ENCODE measurements around the gene IFITM10. TPM values are rescaled to one million over a fixed set of nuclear protein-coding genes. Genes with fewer than 3 reads are reported as not detected.

Gene IFITM10
- total RNA-seq, 1 experiment from 2014 or later, result not detected

DNA sequence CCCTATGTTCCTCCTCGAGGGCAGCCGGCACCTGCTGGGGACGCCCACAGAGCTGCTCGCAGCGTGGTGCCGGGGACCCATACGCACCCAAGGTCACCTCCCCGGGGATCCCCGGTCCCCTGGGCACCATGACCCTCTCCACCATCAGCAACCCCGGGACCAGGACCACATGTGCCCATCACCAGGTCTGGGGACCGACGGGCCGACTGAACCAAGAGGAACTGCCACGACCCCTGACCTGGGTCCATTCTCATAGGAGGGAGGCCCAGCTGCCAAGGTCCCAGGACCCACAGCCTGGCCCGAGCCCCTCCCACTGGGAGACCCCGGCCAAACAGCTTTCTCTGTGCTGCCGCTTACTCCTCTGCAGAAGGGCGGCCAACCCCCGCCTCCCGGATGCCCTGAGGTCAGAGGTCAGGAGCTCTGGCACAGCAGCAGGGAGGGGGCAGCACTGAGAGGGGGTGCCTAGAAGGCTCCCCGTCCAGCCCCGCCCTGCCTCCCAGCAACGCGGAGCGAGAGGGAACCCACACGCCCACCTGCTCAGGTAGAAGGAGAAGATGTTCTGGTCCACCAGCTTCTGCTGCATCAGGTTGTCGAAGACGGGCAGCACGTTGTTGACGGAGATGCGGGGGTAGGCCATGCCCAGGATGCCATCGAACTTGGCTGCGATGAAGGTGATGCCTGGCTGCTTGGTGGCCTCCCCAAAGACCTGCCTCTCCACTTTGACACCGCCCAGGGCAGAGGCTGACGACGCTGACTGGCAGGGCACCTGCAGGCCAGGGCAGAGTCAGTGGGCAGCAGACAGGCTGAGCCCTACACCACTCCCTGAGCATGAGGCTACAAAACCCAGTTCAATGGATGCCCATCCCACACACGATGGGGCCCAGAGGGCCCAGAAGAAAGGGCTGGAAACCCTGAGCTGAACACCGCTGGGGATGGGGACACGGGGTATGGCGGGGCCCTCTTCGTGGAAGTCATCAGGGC is 6.7 kb upstream of the IFITM10 start:
- CTCF ChIA-PET, result no interaction called here
- Histone ChIP-seq H3K4me1 (ENCODE audit: insufficient read depth, low read length, poor library complexity, severe bottlenecking) (no peaks in the 10 kb centered on the region), H3K27ac (ENCODE audit: low read depth, low read length, poor library complexity, severe bottlenecking) (no peak overlapping the region), H3K4me3 (ENCODE audit: low read depth, low read length, poor library complexity, severe bottlenecking) (no peak overlapping the region), H3K9me3 (ENCODE audit: low read depth, low read length, poor library complexity, severe bottlenecking) (no peaks in the 10 kb centered on the region), H3K27me3 (replicated peaks; ENCODE audit: insufficient read depth, low read depth, low read length, poor library complexity) (no peaks in the 10 kb centered on the region), H3K36me3 (ENCODE audit: insufficient read depth, low read length, poor library complexity, severe bottlenecking) (no peaks in the 10 kb centered on the region)
- POLR2A ChIA-PET (ENCODE audit: low non-redundant PET), result no interaction called here
- intact Hi-C loops (cut with micrococcal nuclease; ENCODE audit: unreplicated experiment), result no loop called here
- no TSS peak for BruUV-seq (replicated peaks)
- TF ChIP-seq, protein P1, sequence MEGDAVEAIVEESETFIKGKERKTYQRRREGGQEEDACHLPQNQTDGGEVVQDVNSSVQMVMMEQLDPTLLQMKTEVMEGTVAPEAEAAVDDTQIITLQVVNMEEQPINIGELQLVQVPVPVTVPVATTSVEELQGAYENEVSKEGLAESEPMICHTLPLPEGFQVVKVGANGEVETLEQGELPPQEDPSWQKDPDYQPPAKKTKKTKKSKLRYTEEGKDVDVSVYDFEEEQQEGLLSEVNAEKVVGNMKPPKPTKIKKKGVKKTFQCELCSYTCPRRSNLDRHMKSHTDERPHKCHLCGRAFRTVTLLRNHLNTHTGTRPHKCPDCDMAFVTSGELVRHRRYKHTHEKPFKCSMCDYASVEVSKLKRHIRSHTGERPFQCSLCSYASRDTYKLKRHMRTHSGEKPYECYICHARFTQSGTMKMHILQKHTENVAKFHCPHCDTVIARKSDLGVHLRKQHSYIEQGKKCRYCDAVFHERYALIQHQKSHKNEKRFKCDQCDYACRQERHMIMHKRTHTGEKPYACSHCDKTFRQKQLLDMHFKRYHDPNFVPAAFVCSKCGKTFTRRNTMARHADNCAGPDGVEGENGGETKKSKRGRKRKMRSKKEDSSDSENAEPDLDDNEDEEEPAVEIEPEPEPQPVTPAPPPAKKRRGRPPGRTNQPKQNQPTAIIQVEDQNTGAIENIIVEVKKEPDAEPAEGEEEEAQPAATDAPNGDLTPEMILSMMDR (conservative IDR thresholded peaks at IDR 0.05; ENCODE audit: low read depth, low read length), result no peak
- no peak for TF ChIP-seq EZH2 (IDR thresholded peaks at IDR 0.05; ENCODE audit: borderline replicate concordance, low read depth, low read length, poor library complexity, severe bottlenecking)
- no peak for DNase-seq (ENCODE audit: low spot score)

DNA sequence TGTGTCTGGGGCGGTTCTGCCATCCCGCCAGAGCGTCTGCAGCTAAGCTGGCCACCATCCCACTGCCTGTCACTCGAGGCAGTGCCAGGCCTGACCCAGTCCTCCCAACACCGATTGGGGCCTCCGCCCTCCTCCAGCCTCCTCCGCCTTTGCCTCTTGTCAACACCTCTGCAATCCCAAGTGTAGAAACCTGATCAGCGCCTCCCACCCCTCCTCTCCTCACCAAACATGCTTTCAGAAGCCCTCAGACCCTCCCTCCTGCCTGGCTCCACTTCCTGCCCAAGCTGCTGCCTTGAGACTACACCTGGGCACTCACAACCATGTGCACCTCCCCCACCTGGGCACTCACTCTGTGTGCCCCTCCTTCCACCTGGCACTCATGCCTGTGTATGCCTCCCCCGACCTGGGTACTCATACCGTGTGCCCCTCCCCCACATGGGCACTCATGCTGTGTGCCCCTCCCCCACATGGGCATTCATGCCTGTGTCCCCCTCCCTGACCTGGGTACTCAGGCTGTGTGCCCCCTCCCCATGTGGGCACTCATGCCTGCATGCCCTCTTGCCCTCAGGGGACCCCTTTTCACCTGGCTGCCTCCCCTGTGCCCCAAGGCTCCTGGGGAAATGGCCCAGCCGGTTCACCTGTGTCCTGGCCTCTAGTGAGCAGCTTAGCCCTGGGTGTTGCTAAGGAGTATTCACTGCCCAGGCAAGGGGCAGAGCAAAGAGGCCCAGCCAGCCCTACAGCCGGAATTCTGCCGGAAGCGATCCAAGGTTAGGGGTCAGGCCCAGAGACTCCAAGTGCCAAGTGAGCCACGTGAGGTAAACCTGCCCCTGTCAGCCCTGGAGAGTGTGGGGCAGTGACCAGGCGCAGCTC is 5.5 kb upstream of the IFITM10 start:
- DNase-seq (ENCODE audit: low spot score), result no peak
- Histone ChIP-seq H3K9me3 (ENCODE audit: low read depth, low read length, poor library complexity, severe bottlenecking) (no peaks in the 10 kb centered on the region), H3K27ac (ENCODE audit: low read depth, low read length, poor library complexity, severe bottlenecking) (no peak overlapping the region), H3K4me1 (ENCODE audit: insufficient read depth, low read length, poor library complexity, severe bottlenecking) (no peaks in the 10 kb centered on the region), H3K36me3 (ENCODE audit: insufficient read depth, low read length, poor library complexity, severe bottlenecking) (no peaks in the 10 kb centered on the region), H3K27me3 (replicated peaks; ENCODE audit: insufficient read depth, low read depth, low read length, poor library complexity) (no peaks in the 10 kb centered on the region), H3K4me3 (ENCODE audit: low read depth, low read length, poor library complexity, severe bottlenecking) (no peak overlapping the region)
- CTCF ChIA-PET, result no interaction called here
- intact Hi-C loops (cut with micrococcal nuclease; ENCODE audit: unreplicated experiment), result no loop called here
- TF ChIP-seq EZH2 (IDR thresholded peaks at IDR 0.05; ENCODE audit: borderline replicate concordance, low read depth, low read length, poor library complexity, severe bottlenecking), result no peak
- TF ChIP-seq, protein P1 (conservative IDR thresholded peaks at IDR 0.05; ENCODE audit: low read depth, low read length), result no peak
- no TSS peak for BruUV-seq (replicated peaks)
- POLR2A ChIA-PET (ENCODE audit: low non-redundant PET), result no interaction called here

DNA sequence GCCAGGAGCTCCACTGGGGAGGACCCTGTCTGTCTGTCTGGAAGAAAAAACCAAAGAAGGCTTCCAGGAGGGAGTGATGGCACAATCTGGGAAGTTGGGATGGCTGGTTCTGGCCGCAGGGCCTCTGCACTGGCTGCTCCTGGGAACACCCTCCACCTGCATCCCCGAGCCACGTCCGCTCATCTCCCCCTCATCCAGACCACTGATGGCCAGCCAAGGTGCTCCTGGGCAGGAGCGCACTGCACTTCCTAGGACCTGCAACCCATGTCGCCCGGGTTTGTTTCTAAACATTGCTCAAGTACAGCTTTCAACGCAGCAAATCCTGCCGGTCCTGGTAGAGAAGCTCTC is 4.9 kb upstream of the IFITM10 start:
- Histone ChIP-seq H3K9me3 (ENCODE audit: low read depth, low read length, poor library complexity, severe bottlenecking) (no peaks in the 10 kb centered on the region), H3K36me3 (ENCODE audit: insufficient read depth, low read length, poor library complexity, severe bottlenecking) (no peaks in the 10 kb centered on the region), H3K4me3 (ENCODE audit: low read depth, low read length, poor library complexity, severe bottlenecking) (no peak overlapping the region), H3K27ac (ENCODE audit: low read depth, low read length, poor library complexity, severe bottlenecking) (no peak overlapping the region), H3K27me3 (replicated peaks; ENCODE audit: insufficient read depth, low read depth, low read length, poor library complexity) (peaks cover 1% of the 10 kb centered on the region), H3K4me1 (ENCODE audit: insufficient read depth, low read length, poor library complexity, severe bottlenecking) (no peaks in the 10 kb centered on the region)
- BruUV-seq (replicated peaks), result no TSS peak
- no peak for DNase-seq (ENCODE audit: low spot score)
- intact Hi-C loops (cut with micrococcal nuclease; ENCODE audit: unreplicated experiment), result no loop called here
- ChIA-PET CTCF (no interaction called here), POLR2A (ENCODE audit: low non-redundant PET) (no interaction called here)
- no peak for TF ChIP-seq EZH2 (IDR thresholded peaks at IDR 0.05; ENCODE audit: borderline replicate concordance, low read depth, low read length, poor library complexity, severe bottlenecking)
- TF ChIP-seq, protein P1 (conservative IDR thresholded peaks at IDR 0.05; ENCODE audit: low read depth, low read length), result no peak

Measured in A673 (cell line).